K562 (cell line): ENCODE results near the gene EIPR1.

Experiments
- ARNT ChIP-seq, 2 experiments: fragments of 450-650 bp; IDR thresholded peaks; 2 replicates each; pipeline ENCODE4 v1.6.1; 2016; ENCODE audit warnings: mild to moderate bottlenecking in 1 of 2
- CC2D1A ChIP-seq: fragments of 450-650 bp; IDR thresholded peaks from 2 replicates; pipeline ENCODE4 v1.6.1; 2017; ENCODE audit warnings: mild to moderate bottlenecking
- CTCF ChIP-seq, 3 experiments: IDR thresholded peaks in 2 of 3; conservative IDR thresholded peaks in 1 of 3; 2 replicates each; pipeline ENCODE4 v1.5.1; 2011 to 2012; ENCODE audit warnings: low read length in 3 of 3, mild to moderate bottlenecking in 3 of 3, control low read depth in 2 of 3, improper control_type of control experiment in 1 of 3, inconsistent platforms in 1 of 3, low read depth in 1 of 3, mixed read lengths in 1 of 3, moderate library complexity in 1 of 3; ENCODE audit not compliant: insufficient read depth in 2 of 3
- EZH2 ChIP-seq: IDR thresholded peaks from 2 replicates; pipeline ENCODE4 v1.6.1; 2012; ENCODE audit warnings: low read depth, mild to moderate bottlenecking, inconsistent platforms, low read length, borderline replicate concordance
- FOXJ3 ChIP-seq: sonication (generic); formaldehyde crosslinking; IDR thresholded peaks from 2 replicates; pipeline ENCODE4 v1.4.0; 2020; ENCODE audit warnings: mild to moderate bottlenecking, missing genetic modification reagents
- MYC ChIP-seq, 2 experiments: fragments of 250-450 bp in 1 of 2; sonication (Bioruptor Pico) in 1 of 2; IDR thresholded peaks; 2 replicates each; pipeline versions ENCODE4 v1.5.1 to v1.6.1; 2012 to 2021; ENCODE audit warnings: low read depth in 2 of 2, borderline replicate concordance in 1 of 2, improper control_type of control experiment in 1 of 2, low read length in 1 of 2, mild to moderate bottlenecking in 1 of 2, moderate library complexity in 1 of 2
- MYNN ChIP-seq, 2 experiments: sonication (generic); formaldehyde crosslinking in 1 of 2; IDR thresholded peaks; 2 replicates each; pipeline versions ENCODE4 v1.5.0 to v1.6.1; 2016 to 2020; ENCODE audit warnings: antibody characterized with exemption in 1 of 2, missing genetic modification reagents in 1 of 2
- NELFE ChIP-seq: IDR thresholded peaks from 2 replicates; pipeline ENCODE4 v1.6.1; 2011; ENCODE audit warnings: mild to moderate bottlenecking; ENCODE audit not compliant: insufficient read depth, insufficient read length
- PTBP1 ChIP-seq: fragments of 200-400 bp; formaldehyde crosslinking; IDR thresholded peaks from 2 replicates; pipeline ENCODE4 v1.6.1; 2017; ENCODE audit warnings: low read depth, low read length
- RBM14 ChIP-seq: fragments of 200-400 bp; formaldehyde crosslinking; IDR thresholded peaks from 2 replicates; pipeline ENCODE4 v1.6.1; 2018; ENCODE audit warnings: low read depth, mild to moderate bottlenecking, low read length, moderate library complexity, borderline replicate concordance; ENCODE audit not compliant: insufficient read depth
- RCOR1 ChIP-seq, 2 experiments: IDR thresholded peaks; 2 replicates each; pipeline ENCODE4 v1.6.1; 2012; ENCODE audit warnings: low read depth in 2 of 2, low read length in 2 of 2, borderline replicate concordance in 1 of 2, improper control_type of control experiment in 1 of 2
- ZNF77 ChIP-seq: fragments of 250-450 bp; sonication (Bioruptor Pico); IDR thresholded peaks from 2 replicates; pipeline ENCODE4 v1.5.0; 2020

DNA sequence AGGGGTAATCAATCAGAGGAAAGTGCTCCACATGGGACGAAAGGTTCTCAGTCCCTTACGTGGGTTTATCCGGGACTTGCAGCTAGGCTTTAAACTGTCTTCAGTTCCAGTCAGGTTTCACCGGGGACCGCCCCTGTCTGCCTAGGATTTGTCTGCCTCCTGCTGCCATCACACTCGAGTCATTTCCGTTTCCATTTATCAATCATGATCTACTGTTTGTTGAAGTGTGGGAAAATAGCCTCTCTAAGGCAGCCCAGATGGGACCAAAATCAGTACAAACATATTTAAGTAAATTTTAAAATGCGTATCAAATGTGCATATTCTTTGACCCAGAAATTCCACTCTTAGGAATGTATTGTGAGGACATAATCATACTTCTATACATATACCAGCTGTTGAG lies 12.4 kb upstream of the EIPR1 start:
- TF ChIP-seq PTBP1 (no peak), MYNN (IDR thresholded peaks at IDR 0.05) (no peak), MYNN (CRISPR knock-in tag; IDR thresholded peaks at IDR 0.05) (no peak), RBM14 (no peak), CTCF (IDR thresholded peaks at IDR 0.05 in 2 of 3, conservative IDR thresholded peaks at IDR 0.05 in 1 of 3; ENCODE audit: insufficient read depth in 2 of 3, low read depth in 1 of 3, low read length in 3 of 3) (no peak), RCOR1 (IDR thresholded peaks at IDR 0.05; ENCODE audit: borderline replicate concordance in 1 of 2, low read depth in 2 of 2, low read length in 2 of 2) (no peak), CC2D1A (no peak), NELFE (no peak), EZH2 (no peak), FOXJ3 (CRISPR knock-in tag) (no peak), ZNF77 (CRISPR knock-in tag) (no peak), MYC (IDR thresholded peaks at IDR 0.05; ENCODE audit: low read depth, low read length) (no peak), MYC (CRISPR knock-in tag; IDR thresholded peaks at IDR 0.05; ENCODE audit: borderline replicate concordance, low read depth) (no peak), ARNT (IDR thresholded peaks at IDR 0.05) (no peak)
